GM23248 (cell line): ENCODE data around the gene HS3ST2. TPM values are rescaled to one million over a fixed set of nuclear protein-coding genes. Genes with fewer than 3 reads are reported as not detected.
"Not testable (repeated sequence)": the region's sequence is repeated elsewhere in the genome, so short reads cannot be mapped to it uniquely, and the experiment has no call there.

Experiments
- DNase-seq: peaks from one replicate; pipeline ENCODE4 v3.0.0-alpha.2; 2015
- H2AFZ ChIP-seq: fragments of 200-600 bp; sonication (generic); 2 replicates; pipeline ENCODE4 v1.6.1; 2016; ENCODE audit warnings: antibody characterized with exemption
- H3F3A ChIP-seq: fragments of 200-600 bp; sonication (generic); 2 replicates; pipeline ENCODE4 v1.6.1; 2016; ENCODE audit warnings: mild to moderate bottlenecking, antibody characterized with exemption, mixed run types; ENCODE audit not compliant: insufficient read depth
- H3K27ac ChIP-seq: fragments of 200-600 bp; sonication (generic); 2 replicates; pipeline ENCODE4 v1.5.1; 2016; ENCODE audit warnings: mild to moderate bottlenecking
- H3K27me3 ChIP-seq: fragments of 200-600 bp; sonication (generic); replicated peaks from 2 replicates; pipeline ENCODE4 v1.6.1; 2016; ENCODE audit warnings: mild to moderate bottlenecking; ENCODE audit not compliant: insufficient read depth
- H3K36me3 ChIP-seq: fragments of 200-600 bp; sonication (generic); 2 replicates; pipeline ENCODE4 v1.6.1; 2016; ENCODE audit warnings: low read depth, mild to moderate bottlenecking
- H3K4me1 ChIP-seq: fragments of 200-600 bp; sonication (generic); 2 replicates; pipeline ENCODE4 v1.6.1; 2016; ENCODE audit warnings: mild to moderate bottlenecking; ENCODE audit not compliant: insufficient read depth
- H3K4me2 ChIP-seq: fragments of 200-600 bp; sonication (generic); one replicate; pipeline ENCODE4 v1.6.1; 2016; ENCODE audit warnings: mild to moderate bottlenecking; ENCODE audit not compliant: unreplicated experiment
- H3K4me3 ChIP-seq: fragments of 200-600 bp; sonication (generic); 2 replicates; pipeline ENCODE4 v1.5.1; 2016; ENCODE audit warnings: mild to moderate bottlenecking
- H3K79me2 ChIP-seq: fragments of 200-600 bp; sonication (generic); 2 replicates; pipeline ENCODE4 v1.6.1; 2016; ENCODE audit warnings: mild to moderate bottlenecking; ENCODE audit not compliant: insufficient read depth
- H3K9ac ChIP-seq: fragments of 200-600 bp; sonication (generic); 2 replicates; pipeline ENCODE4 v1.6.1; 2016; ENCODE audit warnings: mild to moderate bottlenecking
- H3K9me2 ChIP-seq: fragments of 200-600 bp; sonication (generic); 2 replicates; pipeline ENCODE4 v1.6.1; 2016; ENCODE audit warnings: mixed run types, mild to moderate bottlenecking, moderate library complexity; ENCODE audit not compliant: insufficient read depth
- H3K9me3 ChIP-seq: fragments of 200-600 bp; sonication (generic); one replicate; pipeline ENCODE4 v1.6.1; 2017; ENCODE audit warnings: low read depth
- H4K20me1 ChIP-seq: fragments of 200-600 bp; sonication (generic); 2 replicates; pipeline ENCODE4 v1.6.0; 2016; ENCODE audit not compliant: insufficient read depth
- EZH2 ChIP-seq: fragments of 200-600 bp; sonication (generic); IDR thresholded peaks from 2 replicates; pipeline ENCODE4 v1.6.1; 2018; ENCODE audit warnings: antibody characterized with exemption, mild to moderate bottlenecking; ENCODE audit not compliant: insufficient read depth, poor library complexity, severe bottlenecking
- EZH2phosphoT487 ChIP-seq: fragments of 200-600 bp; sonication (generic); IDR thresholded peaks from 2 replicates; pipeline ENCODE4 v1.6.1; 2018; ENCODE audit warnings: antibody characterized with exemption, moderate library complexity, mild to moderate bottlenecking, low read depth; ENCODE audit not compliant: insufficient read depth
- WGBS, 2 experiments: methylation state at CpG; one replicate each; pipeline ENCODE4 v1.1.6; 2015 to 2017; ENCODE audit warnings: low lambda C conversion rate in 2 of 2, low coverage in 1 of 2; ENCODE audit errors: missing lambda C conversion rate in 2 of 2; 5-methylcytosine and 5-hydroxymethylcytosine counted together
- in situ Hi-C: fragments of 300-500 bp; cut with MboI; formaldehyde crosslinking; loops from 2 replicates; pipeline ENCODE4 v1.15.0; 2020
- polyA plus RNA-seq: library from polyadenylated mRNA; unstranded; fragments of >200 nt; fragmentation: Nextera tagmentation; extraction: Ambion mirVana; gene quantifications from 2 replicates; pipeline ENCODE4 v1.2.1, GENCODE V29; 2016
- total RNA-seq: library from RNA; depleted of rRNA; stranded (reverse); fragments of >200 nt; shearing (Covaris generic); gene quantifications from 2 replicates; pipeline ENCODE4 v1.2.3, GENCODE V29; 2014

The HS3ST2 gene
- total and polyA plus RNA-seq, 2 experiments from 2014 or later, result not detected

DNA sequence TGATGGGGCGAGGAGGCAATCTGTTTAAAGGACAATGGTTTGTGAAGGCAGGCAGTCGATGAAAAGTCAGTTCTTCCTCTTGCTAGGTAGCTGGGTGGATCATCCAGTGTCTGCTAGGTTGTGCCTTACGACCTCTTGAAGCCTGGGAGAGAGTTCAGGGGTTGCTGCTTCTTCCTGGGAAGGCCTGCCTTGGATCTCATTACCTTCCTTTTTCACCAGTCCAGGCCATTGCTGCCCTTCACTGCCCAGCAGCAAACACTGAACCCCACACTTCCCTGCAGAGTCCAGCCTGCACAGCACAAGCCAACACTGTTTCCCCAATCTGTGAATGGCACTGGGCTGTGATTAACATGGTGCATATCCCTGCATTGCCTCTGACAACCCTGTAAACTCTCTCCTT lies 24.7 kb downstream of the HS3ST2 start:
- no peaks in the 10 kb centered on the region for H3F3A ChIP-seq
- in situ Hi-C loops, result no loop called here
- no peak for TF ChIP-seq EZH2phosphoT487
- TF ChIP-seq EZH2, result no peak
- no peaks in the 10 kb centered on the region for H3K9me3 ChIP-seq
- no peaks in the 10 kb centered on the region for H3K36me3 ChIP-seq
- no peaks in the 10 kb centered on the region for H3K9me2 ChIP-seq
- H3K79me2 ChIP-seq, result no peaks in the 10 kb centered on the region
- H3K9ac ChIP-seq, result no peak overlapping the region
- no peak for DNase-seq
- H3K27ac ChIP-seq, result no peak overlapping the region
- no peaks in the 10 kb centered on the region for H4K20me1 ChIP-seq
- H2AFZ ChIP-seq, result no peak overlapping the region
- no peak overlapping the region for H3K4me2 ChIP-seq
- 21 to 52% methylated on average over 3 of the region's 3 CpGs for WGBS, 2 experiments
- no peak overlapping the region for H3K4me3 ChIP-seq
- H3K27me3 ChIP-seq, result no peaks in the 10 kb centered on the region
- H3K4me1 ChIP-seq, result no peaks in the 10 kb centered on the region

DNA sequence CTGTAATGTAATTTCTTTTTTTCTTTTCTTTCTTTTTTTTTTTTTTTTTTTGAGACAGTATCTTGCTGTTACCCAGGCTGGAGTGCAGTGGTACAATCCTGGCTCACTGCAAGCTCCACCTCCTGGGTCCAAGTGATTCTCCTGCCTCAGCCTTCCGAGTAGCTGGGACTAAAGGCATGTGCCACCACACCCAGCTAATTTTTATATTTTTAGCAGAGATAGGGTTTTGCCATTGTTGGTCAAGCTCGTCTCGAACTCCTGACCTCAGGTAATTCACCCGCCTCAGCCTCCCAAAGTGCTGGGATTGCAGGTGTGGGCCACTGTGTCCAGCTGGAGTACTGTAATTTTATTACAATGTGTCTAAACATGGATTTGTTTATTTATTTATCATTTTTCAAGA lies 28.1 kb downstream of the HS3ST2 start:
- not testable (repeated sequence) for H3K9me2 ChIP-seq, H4K20me1 ChIP-seq, H3F3A ChIP-seq, H3K9ac ChIP-seq, H2AFZ ChIP-seq, H3K36me3 ChIP-seq, DNase-seq, H3K27ac ChIP-seq, H3K4me1 ChIP-seq, H3K9me3 ChIP-seq, H3K4me2 ChIP-seq, H3K79me2 ChIP-seq, H3K4me3 ChIP-seq, H3K27me3 ChIP-seq
- in situ Hi-C loops, result loop anchor here (10.0 kb wide), 1 partner anchor 57 kb away; no protein-coding TSS in a partner anchor
- WGBS, 2 experiments, result 42 to 54% methylated on average over 4 of the region's 4 CpGs

DNA sequence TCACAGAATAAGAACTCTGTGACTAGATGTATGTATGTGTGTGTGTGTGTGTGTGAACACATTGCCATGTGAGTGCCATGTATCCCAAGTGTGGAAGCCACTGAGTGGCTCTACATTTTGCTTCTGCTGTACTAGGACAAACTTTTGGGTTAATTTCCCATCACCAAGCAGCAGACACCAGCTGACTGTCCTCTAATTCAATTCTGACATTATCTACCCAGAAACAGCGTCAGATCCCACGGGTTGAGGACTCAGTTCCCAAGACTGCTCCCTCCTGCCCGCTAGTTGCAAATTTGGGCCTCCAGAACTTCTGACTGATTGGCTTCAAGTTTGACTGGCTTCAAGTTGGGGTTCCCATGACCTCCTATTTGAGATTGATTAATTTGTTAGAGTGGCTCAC lies 29.2 kb downstream of the HS3ST2 start:
- H3K79me2 ChIP-seq, result no peaks in the 10 kb centered on the region

DNA sequence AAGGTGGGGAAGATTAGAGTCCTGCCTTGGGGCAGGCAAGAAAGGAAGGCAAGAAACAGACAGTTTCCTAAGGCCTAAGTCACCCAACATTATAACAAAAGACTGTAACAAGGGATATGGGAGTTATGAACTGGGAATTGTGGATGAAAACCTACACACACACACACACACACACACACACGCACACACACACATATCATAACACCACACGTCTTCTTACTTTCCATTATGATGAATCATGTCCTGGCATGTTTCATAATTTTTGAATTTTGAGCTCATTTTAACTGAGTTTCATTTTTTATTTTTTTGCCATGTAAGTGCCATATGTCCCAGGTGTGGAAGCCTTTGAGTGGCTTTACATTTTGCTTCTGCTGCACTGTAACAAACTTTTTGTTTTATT lies 29.9 kb downstream of the HS3ST2 start:
- Histone ChIP-seq H3K4me1 (no peaks in the 10 kb centered on the region), H3F3A (no peaks in the 10 kb centered on the region), H4K20me1 (no peaks in the 10 kb centered on the region), H3K9ac (no peak overlapping the region), H3K9me2 (no peaks in the 10 kb centered on the region), H2AFZ (no peak overlapping the region), H3K9me3 (no peaks in the 10 kb centered on the region), H3K4me2 (no peak overlapping the region), H3K36me3 (no peaks in the 10 kb centered on the region), H3K27me3 (no peaks in the 10 kb centered on the region), H3K4me3 (no peak overlapping the region), H3K27ac (no peak overlapping the region), H3K79me2 (no peaks in the 10 kb centered on the region)
- in situ Hi-C loops, result loop anchor here (10.0 kb wide), 1 partner anchor 59 kb away; no protein-coding TSS in a partner anchor
- 26 to 39% methylated on average over 2 of the region's 2 CpGs for WGBS, 2 experiments
- DNase-seq, result no peak
- no peak for TF ChIP-seq EZH2phosphoT487
- no peak for TF ChIP-seq EZH2

More for the DNA sequence above, 29.2 kb downstream of the HS3ST2 start:
- H3K27me3 ChIP-seq, result no peaks in the 10 kb centered on the region
- H3K4me3 ChIP-seq, result no peak overlapping the region
- no peak for DNase-seq
- in situ Hi-C loops, result loop anchor here (10.0 kb wide), 1 partner anchor 58 kb away; no protein-coding TSS in a partner anchor
- H3K9me2 ChIP-seq, result no peaks in the 10 kb centered on the region
- H3F3A ChIP-seq, result no peaks in the 10 kb centered on the region
- no peak overlapping the region for H3K4me2 ChIP-seq
- H3K4me1 ChIP-seq, result no peaks in the 10 kb centered on the region
- TF ChIP-seq EZH2phosphoT487 (no peak), EZH2 (no peak)
- no peak overlapping the region for H2AFZ ChIP-seq
- H3K36me3 ChIP-seq, result no peaks in the 10 kb centered on the region
- no peaks in the 10 kb centered on the region for H3K9me3 ChIP-seq
- no peak overlapping the region for H3K9ac ChIP-seq
- no peaks in the 10 kb centered on the region for H4K20me1 ChIP-seq
- WGBS, 2 experiments, result 64 to 68% methylated on average over 3 of the region's 3 CpGs
- no peak overlapping the region for H3K27ac ChIP-seq

DNA sequence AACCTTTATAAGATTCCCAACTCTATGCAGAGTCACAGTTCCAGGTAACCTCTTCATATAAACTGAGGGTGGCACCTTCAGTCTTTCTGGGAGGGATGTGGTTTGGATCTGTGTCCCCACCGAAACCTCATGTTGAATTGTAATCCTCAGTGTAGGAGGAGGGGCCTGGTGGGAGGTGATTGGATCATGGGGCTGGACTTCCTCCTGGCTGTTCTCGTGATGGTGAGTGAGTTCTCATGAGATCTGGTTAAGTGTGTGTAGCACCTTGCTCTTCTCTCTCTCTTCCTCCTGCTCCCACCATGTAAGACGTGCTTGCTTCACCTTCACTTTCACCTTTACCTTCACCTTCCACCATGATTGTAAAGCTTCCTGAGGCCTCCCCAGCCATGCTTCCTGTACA lies 30.5 kb downstream of the HS3ST2 start:
- Histone ChIP-seq H2AFZ (no peak overlapping the region), H4K20me1 (no peaks in the 10 kb centered on the region), H3K4me1 (no peaks in the 10 kb centered on the region), H3K4me2 (no peak overlapping the region), H3K27ac (no peak overlapping the region), H3K9me3 (no peaks in the 10 kb centered on the region), H3K79me2 (no peaks in the 10 kb centered on the region), H3K27me3 (no peaks in the 10 kb centered on the region), H3K36me3 (no peaks in the 10 kb centered on the region), H3F3A (no peaks in the 10 kb centered on the region), H3K9me2 (no peaks in the 10 kb centered on the region), H3K9ac (no peak overlapping the region), H3K4me3 (no peak overlapping the region)
- in situ Hi-C loops, result loop anchor here (10.0 kb wide), 1 partner anchor 60 kb away; no protein-coding TSS in a partner anchor
- no peak for DNase-seq
- 66 to 71% methylated on average over 3 of the region's 3 CpGs for WGBS, 2 experiments
- TF ChIP-seq EZH2phosphoT487 (no peak), EZH2 (no peak)
